Lower lobe of right lung (tissue), 2 donors: ENCODE measurements around the gene ADARB1. TPM values are rescaled to one million over a fixed set of nuclear protein-coding genes. Genes with fewer than 3 reads are reported as not detected.

Experiments used
- ATAC-seq, 2 donors: fragments of 200-7000 bp; cut with Tn5 transposase; one replicate each; pipeline ENCODE4 v1.9.1; 2020 to 2022; ENCODE audit warnings: mild to moderate bottlenecking in 2 of 2, moderate library complexity in 2 of 2
- DNase-seq: peaks from one replicate; pipeline ENCODE4 v3.0.0-alpha.2; 2020
- H3K27ac ChIP-seq: fragments of 200-600 bp; one replicate; pipeline ENCODE4 v1.8.0; 2022
- H3K27me3 ChIP-seq: fragments of 200-600 bp; one replicate; pipeline ENCODE4 v1.8.0; 2022; ENCODE audit warnings: low read depth
- H3K36me3 ChIP-seq: fragments of 200-600 bp; one replicate; pipeline ENCODE4 v1.8.0; 2022; ENCODE audit warnings: mild to moderate bottlenecking
- H3K4me1 ChIP-seq: fragments of 200-600 bp; one replicate; pipeline ENCODE4 v1.8.0; 2022
- H3K4me3 ChIP-seq: fragments of 200-600 bp; one replicate; pipeline ENCODE4 v1.8.0; 2022; ENCODE audit warnings: mild to moderate bottlenecking
- H3K9me3 ChIP-seq: fragments of 200-600 bp; one replicate; pipeline ENCODE4 v1.8.0; 2022
- intact Hi-C: fragments of 100-400 bp; cut with DNase I; formaldehyde crosslinking; loops from one replicate; pipeline ENCODE4 v1.11.0; 2022
- total RNA-seq: library from RNA; stranded (reverse); fragmentation: NEBNext Ultra II Directional; extraction: Animal tissue kit (Norgen Biotek cat#: 25700); gene quantifications from one replicate; pipeline ENCODE4 v1.2.1, GENCODE V29; 2021
- TF ChIP-seq, protein P1 (sequence below): fragments of 200-600 bp; IDR thresholded peaks from one replicate; pipeline ENCODE4 v1.8.0; 2022; ENCODE audit warnings: antibody characterized with exemption, mild to moderate bottlenecking
- donor health status: DM: no; HTN: yes; CAD: no; lungs with severe emphysema.

The ADARB1 gene
- total RNA-seq, 1 donor from 2014 or later = 48.2 TPM

DNA sequence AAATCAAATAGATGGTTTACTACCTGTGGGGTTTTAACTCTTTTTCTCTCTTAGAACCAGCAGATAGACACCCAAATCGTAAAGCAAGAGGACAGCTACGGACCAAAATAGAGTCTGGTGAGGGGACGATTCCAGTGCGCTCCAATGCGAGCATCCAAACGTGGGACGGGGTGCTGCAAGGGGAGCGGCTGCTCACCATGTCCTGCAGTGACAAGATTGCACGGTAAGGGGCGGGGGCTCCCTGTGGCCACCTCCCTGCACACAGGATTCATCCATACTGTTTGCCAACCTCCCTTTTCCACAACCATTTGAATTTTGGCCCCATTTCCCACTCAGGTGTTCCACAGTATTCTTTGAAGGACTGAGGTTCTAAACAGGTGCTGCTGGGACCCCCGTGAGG lies 110.5 kb downstream of the ADARB1 start:
- no peak for ATAC-seq
- Histone ChIP-seq H3K36me3 (peaks cover 66% of the 10 kb centered on the region), H3K4me1 (no peaks in the 10 kb centered on the region), H3K27me3 (no peaks in the 10 kb centered on the region), H3K27ac (no peak overlapping the region), H3K9me3 (peaks cover 33% of the 10 kb centered on the region), H3K4me3 (no peak overlapping the region)
- TF ChIP-seq, protein P1, sequence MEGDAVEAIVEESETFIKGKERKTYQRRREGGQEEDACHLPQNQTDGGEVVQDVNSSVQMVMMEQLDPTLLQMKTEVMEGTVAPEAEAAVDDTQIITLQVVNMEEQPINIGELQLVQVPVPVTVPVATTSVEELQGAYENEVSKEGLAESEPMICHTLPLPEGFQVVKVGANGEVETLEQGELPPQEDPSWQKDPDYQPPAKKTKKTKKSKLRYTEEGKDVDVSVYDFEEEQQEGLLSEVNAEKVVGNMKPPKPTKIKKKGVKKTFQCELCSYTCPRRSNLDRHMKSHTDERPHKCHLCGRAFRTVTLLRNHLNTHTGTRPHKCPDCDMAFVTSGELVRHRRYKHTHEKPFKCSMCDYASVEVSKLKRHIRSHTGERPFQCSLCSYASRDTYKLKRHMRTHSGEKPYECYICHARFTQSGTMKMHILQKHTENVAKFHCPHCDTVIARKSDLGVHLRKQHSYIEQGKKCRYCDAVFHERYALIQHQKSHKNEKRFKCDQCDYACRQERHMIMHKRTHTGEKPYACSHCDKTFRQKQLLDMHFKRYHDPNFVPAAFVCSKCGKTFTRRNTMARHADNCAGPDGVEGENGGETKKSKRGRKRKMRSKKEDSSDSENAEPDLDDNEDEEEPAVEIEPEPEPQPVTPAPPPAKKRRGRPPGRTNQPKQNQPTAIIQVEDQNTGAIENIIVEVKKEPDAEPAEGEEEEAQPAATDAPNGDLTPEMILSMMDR = no peak
- DNase-seq = no peak
- intact Hi-C loops = no loop called here

DNA sequence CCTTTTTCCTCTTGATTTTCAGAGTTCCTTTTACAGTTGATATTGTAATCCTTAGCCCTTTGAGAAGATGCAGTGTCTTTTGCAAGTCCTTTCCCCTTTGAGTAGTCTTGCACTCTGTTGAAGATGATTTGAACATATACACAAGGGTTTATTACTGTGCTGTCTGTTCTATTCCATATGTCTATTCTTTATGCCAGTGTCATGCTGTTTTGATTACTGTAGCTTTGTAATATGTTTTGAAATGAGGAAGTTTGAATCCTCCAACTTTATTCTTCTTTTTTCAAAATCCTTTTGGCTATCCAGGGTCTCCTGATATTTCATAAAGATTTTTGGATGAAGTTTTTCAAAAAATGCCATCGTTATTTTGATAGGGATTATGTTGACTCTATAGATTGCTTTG lies 112.3 kb downstream of the ADARB1 start:
- H3K36me3 ChIP-seq = peaks cover 47% of the 10 kb centered on the region
- TF ChIP-seq, protein P1 = no peak
- DNase-seq (no peak), ATAC-seq (no peak)
- no peak overlapping the region for H3K27ac ChIP-seq
- H3K9me3 ChIP-seq = peaks cover 34% of the 10 kb centered on the region
- H3K27me3 ChIP-seq = no peaks in the 10 kb centered on the region
- intact Hi-C loops = no loop called here
- H3K4me3 ChIP-seq = no peak overlapping the region
- no peaks in the 10 kb centered on the region for H3K4me1 ChIP-seq

DNA sequence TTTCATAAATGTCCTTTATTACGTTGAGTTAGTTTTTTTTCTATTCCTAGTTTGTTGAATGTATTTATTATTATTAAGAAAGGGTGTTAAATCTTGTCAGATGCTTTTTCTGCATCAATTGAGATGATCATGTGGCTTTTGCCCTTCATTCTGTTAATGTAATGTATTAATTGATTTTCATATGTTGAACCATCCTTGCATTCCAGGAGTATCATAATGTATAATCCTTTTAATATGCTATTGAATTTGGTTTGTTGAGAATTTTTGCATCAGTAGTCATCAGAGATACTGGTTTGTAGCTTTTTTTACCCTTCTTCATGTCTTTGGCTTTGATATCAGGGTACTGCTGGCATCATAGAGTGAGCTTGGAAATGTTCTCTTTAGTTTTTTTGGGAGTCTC lies 113.3 kb downstream of the ADARB1 start:
- H3K27ac ChIP-seq = no peak overlapping the region
- intact Hi-C loops = no loop called here
- no peaks in the 10 kb centered on the region for H3K4me1 ChIP-seq
- H3K36me3 ChIP-seq = peaks cover 42% of the 10 kb centered on the region
- ATAC-seq (no peak), DNase-seq (no peak)
- TF ChIP-seq, protein P1 = no peak
- no peak overlapping the region for H3K4me3 ChIP-seq
- H3K27me3 ChIP-seq = no peaks in the 10 kb centered on the region
- peaks cover 34% of the 10 kb centered on the region for H3K9me3 ChIP-seq

DNA sequence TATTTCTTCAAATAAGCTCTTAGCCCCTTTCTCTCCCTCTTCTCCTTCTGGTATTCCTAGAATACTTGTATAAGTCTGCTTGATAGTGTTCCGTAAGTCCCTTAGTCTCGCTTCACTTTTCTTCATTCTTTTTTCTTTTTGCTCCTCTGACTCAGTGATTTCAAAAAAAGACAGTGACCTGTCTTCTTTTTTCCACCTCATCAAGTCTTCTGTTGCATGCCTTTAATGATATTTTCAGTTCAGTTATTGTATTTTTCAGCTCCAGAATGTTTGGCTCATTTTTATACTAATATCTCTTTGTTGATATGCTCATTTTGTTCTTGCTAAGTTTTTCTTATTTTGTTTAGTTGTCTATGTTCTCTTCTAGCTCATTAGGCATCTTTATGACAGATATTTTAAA lies 115.6 kb downstream of the ADARB1 start:
- no peak for ATAC-seq
- Histone ChIP-seq H3K4me3 (no peak overlapping the region), H3K27ac (no peak overlapping the region), H3K27me3 (no peaks in the 10 kb centered on the region), H3K36me3 (peaks cover 27% of the 10 kb centered on the region), H3K9me3 (peaks cover 34% of the 10 kb centered on the region), H3K4me1 (no peaks in the 10 kb centered on the region)
- intact Hi-C loops = no loop called here
- no peak for DNase-seq
- TF ChIP-seq, protein P1 = no peak

DNA sequence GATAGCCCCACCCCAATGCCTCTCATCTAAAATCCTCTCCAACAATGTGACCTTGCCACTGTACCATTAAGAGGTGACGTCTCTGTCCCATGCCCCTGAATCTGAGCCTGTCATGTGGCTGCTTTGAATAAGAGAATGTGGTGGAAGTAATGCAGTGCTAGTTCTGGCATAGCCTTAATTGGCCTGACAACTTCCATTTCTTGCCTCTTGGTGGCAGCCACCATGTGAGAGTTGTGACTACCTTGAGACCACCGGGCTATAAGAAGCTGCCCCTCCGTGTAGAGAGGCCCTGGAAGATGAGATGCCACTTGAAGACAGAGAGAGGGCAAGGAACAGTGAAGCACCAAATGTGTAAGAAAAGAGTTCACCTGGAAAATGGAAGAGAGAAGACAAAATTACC lies 118.0 kb downstream of the ADARB1 start:
- ATAC-seq = no peak
- DNase-seq = no peak
- H3K27me3 ChIP-seq = no peaks in the 10 kb centered on the region
- peaks cover 24% of the 10 kb centered on the region for H3K9me3 ChIP-seq
- intact Hi-C loops = no loop called here
- H3K4me1 ChIP-seq = no peaks in the 10 kb centered on the region
- no peak overlapping the region for H3K27ac ChIP-seq
- TF ChIP-seq, protein P1 = no peak
- H3K36me3 ChIP-seq = peaks cover 10% of the 10 kb centered on the region
- H3K4me3 ChIP-seq = no peak overlapping the region

- no peaks in the 10 kb centered on the region for H3K27me3 ChIP-seq
- no peaks in the 10 kb centered on the region for H3K9me3 ChIP-seq
- peaks cover 19% of the 10 kb centered on the region for H3K36me3 ChIP-seq
- intact Hi-C loops = no loop called here
- no peak overlapping the region for H3K4me3 ChIP-seq
- DNase-seq = no peak
- TF ChIP-seq, protein P1 = no peak
- ATAC-seq = no peak
- H3K4me1 ChIP-seq = peaks cover 9% of the 10 kb centered on the region
- H3K27ac ChIP-seq = no peak overlapping the region
Measured at GRCh38 chr21:45196620-45197019, 122.2 kb downstream of the ADARB1 start.
